Upper lobe of left lung (tissue), 4 donors: ENCODE data around the gene ERMAP.

ENCODE experiments used
- CTCF ChIP-seq, 6 experiments: fragments of 450-650 bp in 4 of 6; fragments of 200-600 bp in 2 of 6; sonication (generic) in 2 of 6; IDR thresholded peaks; one replicate each; pipeline ENCODE4 v1.5.1; 2016 to 2019; ENCODE audit warnings: antibody characterized with exemption in 6 of 6
- EP300 ChIP-seq, 4 donors: sonication (generic); formaldehyde crosslinking; IDR thresholded peaks; one replicate each; pipeline ENCODE4 v1.5.1; 2017; ENCODE audit warnings: antibody characterized with exemption in 4 of 4, control low read depth in 2 of 4
- POLR2A ChIP-seq, 4 donors: fragments of 450-650 bp; IDR thresholded peaks; one replicate each; pipeline ENCODE4 v1.5.1; 2016 to 2017; ENCODE audit warnings: antibody characterized with exemption in 4 of 4, mild to moderate bottlenecking in 2 of 4
- POLR2AphosphoS5 ChIP-seq, 2 donors: sonication (generic); formaldehyde crosslinking; IDR thresholded peaks; one replicate each; pipeline ENCODE4 v1.5.1; 2017; ENCODE audit warnings: antibody characterized with exemption in 2 of 2

- TF ChIP-seq CTCF (IDR thresholded peaks at IDR 0.05): no peak
- no peak for TF ChIP-seq POLR2A (IDR thresholded peaks at IDR 0.05)
- no peak for TF ChIP-seq EP300 (IDR thresholded peaks at IDR 0.05)
- no peak for TF ChIP-seq POLR2AphosphoS5 (IDR thresholded peaks at IDR 0.05)
Measured at GRCh38 chr1:42821690-42822089, 4.8 kb downstream of the ERMAP start.
